ENCODE measurements around the gene SMARCAL1.

- TF ChIP-seq YY1 (IDR thresholded peaks at IDR 0.05; ENCODE audit: insufficient read depth, insufficient read length) (no peak), ZNF274 (IDR thresholded peaks at IDR 0.05; ENCODE audit: low read depth, low read length) (no peak), SUZ12 (IDR thresholded peaks at IDR 0.05; ENCODE audit: extremely low read depth, insufficient read depth, insufficient read length) (no peak)
These were observed 4.5 kb downstream of the SMARCAL1 start for GRCh38 chr2:216416571-216417307.

All from NT2/D1 (cell line).